Adrenal gland (tissue), 12 donors: Measurements from ENCODE around the gene ABCF1. TPM values are rescaled to one million over a fixed set of nuclear protein-coding genes. Genes with fewer than 3 reads are reported as not detected.

ENCODE experiments used
- DNase-seq, 7 donors: peaks; one replicate each; pipeline ENCODE4 v3.0.0-alpha.2; 2019 to 2020
- H3K27ac ChIP-seq, 5 donors: fragments of 200-600 bp; sonication (generic) in 4 of 5; 1 replicate in 3 of 5; 2 replicates in 2 of 5; pipeline versions ENCODE4 v1.5.1 to v1.8.0; 2016 to 2020; ENCODE audit warnings: mild to moderate bottlenecking in 1 of 5
- H3K27me3 ChIP-seq: fragments of 200-600 bp; 2 replicates; pipeline ENCODE4 v1.8.0; 2021
- H3K36me3 ChIP-seq, 2 donors: fragments of 200-600 bp; replicated peaks in 1 of 2; 1 replicate in 1 of 2; 2 replicates in 1 of 2; pipeline versions ENCODE4 v1.5.1 to v1.8.0; 2018 to 2022
- H3K4me1 ChIP-seq, 2 donors: fragments of 200-600 bp; replicated peaks in 1 of 2; 1 replicate in 1 of 2; 2 replicates in 1 of 2; pipeline versions ENCODE4 v1.5.1 to v1.8.0; 2018 to 2021
- H3K4me3 ChIP-seq, 4 donors: fragments of 200-600 bp; sonication (generic) in 3 of 4; one replicate each; pipeline ENCODE4 v1.5.1; 2016 to 2018
- H3K9me3 ChIP-seq, 3 donors: fragments of 200-600 bp; sonication (generic) in 1 of 3; replicated peaks in 1 of 3; 1 replicate in 2 of 3; 2 replicates in 1 of 3; pipeline versions ENCODE4 v1.5.1 to v1.8.0; 2016 to 2021
- POLR2A ChIP-seq, 2 donors: fragments of 450-650 bp; IDR thresholded peaks; one replicate each; pipeline ENCODE4 v1.6.1; 2017; ENCODE audit warnings: antibody characterized with exemption in 2 of 2, mild to moderate bottlenecking in 2 of 2, moderate library complexity in 1 of 2
- WGBS, 4 donors: extraction: QIAGEN DNeasy Blood & Tissue Kit in 2 of 4; methylation state at CpG; one replicate each; pipeline versions ENCODE4 v1.1.5 to v1.1.7; 2013 to 2017; 5-methylcytosine and 5-hydroxymethylcytosine counted together
- intact Hi-C, 2 donors: fragments of 100-400 bp; cut with DNase I; formaldehyde crosslinking; loops; one replicate each; pipeline versions ENCODE4 v1.14.1 to v1.15.0; 2022 to 2023
- polyA plus RNA-seq, 3 donors: library from polyadenylated mRNA; stranded (reverse); fragments of 200-250 nt in 2 of 3; fragments of 350-450 nt in 1 of 3; fragmentation: Illumina TruSeq in 1 of 3; extraction: RNeasy Lipid Tissue Mini Kit (QIAGEN cat#74804) in 1 of 3; gene quantifications; one replicate each; pipeline ENCODE4 v1.2.3, GENCODE V29; 2013 to 2014
- total RNA-seq, 9 donors: library from RNA; depleted of rRNA in 4 of 9; stranded (reverse); fragments of >200 nt in 4 of 9; fragments of 120-200 nt in 1 of 9; fragmentation: NEBNext Ultra II Directional in 1 of 9; extraction: Animal tissue kit (Norgen Biotek cat#: 25700) in 1 of 9; gene quantifications; one replicate each; pipeline versions ENCODE4 v1.1.0 to v1.2.4, GENCODE V29; 2013 to 2023
- TF ChIP-seq, protein P1 (sequence below), 6 experiments: fragments of 450-650 bp in 4 of 6; fragments of 200-600 bp in 2 of 6; sonication (generic) in 1 of 6; IDR thresholded peaks; 1 replicate in 5 of 6; 2 replicates in 1 of 6; pipeline versions ENCODE4 v1.5.1 to v1.8.0; 2016 to 2021; ENCODE audit warnings: antibody characterized with exemption in 6 of 6, mild to moderate bottlenecking in 2 of 6, moderate library complexity in 1 of 6
- donor health status: healthy with polysubstance abuse.
- donor health status: Bipolar disorder and iron deficiency.
- donor health status: DM: yes; HTN: yes; CAD: no.
- donor health status: DM: no; HTN: no; CAD: no.
- donor health status: DM: no; HTN: no; CAD: no.
- donor health status: DM: yes; HTN: yes; CAD: no.

The ABCF1 gene
- total and polyA plus RNA-seq, 12 donors = 18.7 to 75.2 (median 37.6) TPM

DNA sequence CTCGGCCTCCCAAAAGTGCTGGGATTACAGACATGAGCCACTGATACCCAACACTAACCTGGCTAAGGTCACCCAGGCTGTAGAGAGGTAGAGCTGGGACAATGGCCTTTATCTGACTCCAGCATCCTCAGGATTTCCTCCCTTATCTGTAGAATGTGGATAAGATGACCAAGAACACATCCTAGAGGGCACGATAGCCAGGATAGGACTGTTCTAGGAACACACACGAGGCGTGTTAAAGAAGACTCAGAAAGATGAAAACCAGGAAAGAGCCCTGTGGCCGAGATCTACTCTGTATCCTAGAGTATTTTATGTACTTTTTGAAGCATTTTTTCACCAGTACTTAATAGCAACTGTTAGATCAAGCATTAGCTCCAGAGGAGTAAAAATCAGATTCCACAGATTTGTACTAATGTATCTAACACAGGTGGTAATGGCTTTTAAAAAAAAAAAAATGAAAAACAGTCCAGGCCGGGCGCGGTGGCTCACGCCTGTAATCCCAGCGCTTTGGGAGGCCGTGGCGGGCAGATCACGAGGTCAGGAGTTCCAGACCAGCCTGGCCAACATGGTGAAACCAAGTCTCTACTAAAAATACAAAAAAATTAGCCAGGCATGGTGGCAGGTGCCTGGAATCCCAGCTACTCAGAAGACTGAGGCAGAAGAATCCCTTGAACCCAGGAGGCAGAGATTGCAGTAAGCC, 28.5 kb downstream of the ABCF1 start:
- peak in 1 of 7 donors; percentile 20 for DNase-seq
- Histone ChIP-seq H3K4me1 (no peaks in the 10 kb centered on the region), H3K9me3 (no peaks in the 10 kb centered on the region), H3K36me3 (peaks cover 0 to 48% of the 10 kb centered on the region in 2 donors), H3K27ac (no peak overlapping the region), H3K27me3 (no peaks in the 10 kb centered on the region), H3K4me3 (no peak overlapping the region)
- intact Hi-C loops = loop anchor here in 1 of 2 donors (5.0 kb wide), 1 partner anchor 112 kb away; the partner anchor contains the start of gene HLA-E
- 61 to 74% (median 69%) methylated on average over 13 of the region's 13 CpGs for WGBS, 4 donors
- TF ChIP-seq, protein P1, sequence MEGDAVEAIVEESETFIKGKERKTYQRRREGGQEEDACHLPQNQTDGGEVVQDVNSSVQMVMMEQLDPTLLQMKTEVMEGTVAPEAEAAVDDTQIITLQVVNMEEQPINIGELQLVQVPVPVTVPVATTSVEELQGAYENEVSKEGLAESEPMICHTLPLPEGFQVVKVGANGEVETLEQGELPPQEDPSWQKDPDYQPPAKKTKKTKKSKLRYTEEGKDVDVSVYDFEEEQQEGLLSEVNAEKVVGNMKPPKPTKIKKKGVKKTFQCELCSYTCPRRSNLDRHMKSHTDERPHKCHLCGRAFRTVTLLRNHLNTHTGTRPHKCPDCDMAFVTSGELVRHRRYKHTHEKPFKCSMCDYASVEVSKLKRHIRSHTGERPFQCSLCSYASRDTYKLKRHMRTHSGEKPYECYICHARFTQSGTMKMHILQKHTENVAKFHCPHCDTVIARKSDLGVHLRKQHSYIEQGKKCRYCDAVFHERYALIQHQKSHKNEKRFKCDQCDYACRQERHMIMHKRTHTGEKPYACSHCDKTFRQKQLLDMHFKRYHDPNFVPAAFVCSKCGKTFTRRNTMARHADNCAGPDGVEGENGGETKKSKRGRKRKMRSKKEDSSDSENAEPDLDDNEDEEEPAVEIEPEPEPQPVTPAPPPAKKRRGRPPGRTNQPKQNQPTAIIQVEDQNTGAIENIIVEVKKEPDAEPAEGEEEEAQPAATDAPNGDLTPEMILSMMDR (IDR thresholded peaks at IDR 0.05) = no peak
- no peak for TF ChIP-seq POLR2A (IDR thresholded peaks at IDR 0.05)

DNA sequence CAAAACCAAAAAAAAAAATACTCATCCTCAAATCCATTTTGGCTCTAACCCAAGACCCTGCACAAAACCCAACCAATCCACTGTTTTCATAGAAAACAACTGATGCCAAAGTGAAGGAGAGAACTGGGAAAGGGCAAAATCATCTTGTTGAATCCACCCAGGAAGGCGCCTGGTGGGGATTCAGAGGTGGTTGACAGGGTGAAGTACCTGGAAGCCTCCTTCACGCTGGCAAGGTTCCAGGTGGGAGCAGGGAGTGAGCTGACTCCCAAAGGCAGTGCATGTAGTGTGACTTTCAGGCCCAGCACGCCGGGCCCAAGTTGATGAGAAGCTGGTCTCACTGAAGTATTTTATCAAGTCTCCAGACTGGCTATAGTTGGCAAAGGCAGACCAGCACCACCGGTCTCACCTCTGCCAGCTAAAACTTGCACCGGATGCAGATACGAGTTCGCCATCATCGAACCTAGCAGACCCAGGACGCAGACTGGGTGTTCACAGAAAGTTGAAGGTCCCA, 29.3 kb downstream of the ABCF1 start:
- no peak overlapping the region for H3K4me3 ChIP-seq
- no peak overlapping the region for H3K27ac ChIP-seq
- peak in 5 of 7 donors; percentile 33 to 69 (median 51) for DNase-seq
- no peaks in the 10 kb centered on the region for H3K27me3 ChIP-seq
- H3K9me3 ChIP-seq = no peaks in the 10 kb centered on the region
- H3K36me3 ChIP-seq = peaks cover 0 to 52% of the 10 kb centered on the region in 2 donors
- intact Hi-C loops = no loop called here
- TF ChIP-seq POLR2A (IDR thresholded peaks at IDR 0.05) = no peak
- TF ChIP-seq, protein P1 (IDR thresholded peaks at IDR 0.05) = no peak
- H3K4me1 ChIP-seq = no peaks in the 10 kb centered on the region
- 70 to 80% (median 76%) methylated on average over 10 of the region's 10 CpGs for WGBS, 4 donors

DNA sequence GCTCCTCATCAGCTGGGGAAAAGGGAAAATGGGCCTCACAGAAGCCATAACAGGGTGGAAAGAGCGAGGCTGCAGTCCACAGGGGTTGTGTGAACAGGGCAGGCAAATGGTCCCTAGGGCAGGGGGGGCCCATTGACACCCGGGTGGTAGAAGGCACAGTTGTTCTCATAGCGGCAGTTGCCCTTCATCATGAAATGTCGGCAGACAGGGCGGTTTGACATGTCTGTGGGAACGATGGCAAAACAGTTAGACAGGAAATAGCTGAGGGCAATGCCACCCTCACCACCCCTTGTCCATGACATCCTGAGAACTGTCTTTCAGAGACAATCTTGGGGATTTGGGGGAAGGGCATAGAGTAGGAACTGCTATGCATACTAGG, 30.2 kb downstream of the ABCF1 start:
- H3K36me3 ChIP-seq = peaks cover 0 to 61% of the 10 kb centered on the region in 2 donors
- intact Hi-C loops = no loop called here
- H3K4me1 ChIP-seq = no peaks in the 10 kb centered on the region
- no peak overlapping the region for H3K4me3 ChIP-seq
- DNase-seq = no peak
- no peaks in the 10 kb centered on the region for H3K27me3 ChIP-seq
- no peak overlapping the region for H3K27ac ChIP-seq
- TF ChIP-seq, protein P1 (IDR thresholded peaks at IDR 0.05) = no peak
- TF ChIP-seq POLR2A (IDR thresholded peaks at IDR 0.05) = no peak
- WGBS, 4 donors = 50 to 65% (median 59%) methylated on average over 6 of the region's 6 CpGs
- H3K9me3 ChIP-seq = no peaks in the 10 kb centered on the region

DNA sequence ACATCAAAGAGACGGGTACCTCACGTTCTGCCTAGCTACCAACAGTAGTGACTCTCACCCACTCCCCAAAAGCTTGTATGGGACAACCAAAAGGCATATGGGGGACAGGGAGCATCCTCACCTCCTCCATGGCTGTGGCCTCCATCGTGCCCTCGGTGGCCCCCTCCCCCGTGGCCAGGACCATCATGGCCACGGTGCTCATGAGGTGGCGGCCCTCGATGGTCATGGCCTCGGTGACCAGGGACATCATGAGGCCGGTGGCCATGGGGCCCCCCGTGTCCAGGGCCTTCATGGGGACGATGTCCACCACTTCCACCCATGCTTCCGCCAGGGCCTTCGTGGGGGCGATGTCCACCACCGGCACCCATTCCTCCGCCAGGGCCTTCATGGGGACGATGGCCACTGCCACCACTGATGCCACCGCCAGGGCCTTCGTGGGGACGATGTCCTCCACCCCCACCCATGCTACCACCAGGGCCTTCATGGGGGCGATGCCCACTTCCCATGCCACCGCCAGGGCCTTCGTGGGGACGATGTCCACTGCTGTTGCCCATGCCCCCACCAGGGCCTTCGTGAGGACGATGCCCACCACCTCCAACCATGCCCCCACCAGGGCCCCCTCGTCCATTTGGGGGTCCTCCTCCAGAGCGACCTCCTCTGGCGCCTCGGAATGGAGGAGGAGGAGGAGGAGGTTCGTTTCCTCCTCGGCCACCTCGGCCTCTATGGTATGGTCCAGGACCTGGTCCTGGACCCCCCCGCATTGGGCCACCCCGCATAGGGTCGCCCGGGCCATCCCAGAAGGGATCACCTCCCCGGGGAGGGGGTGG, 30.8 kb downstream of the ABCF1 start:
- Histone ChIP-seq H3K4me3 (no peak overlapping the region), H3K36me3 (peaks cover 0 to 67% of the 10 kb centered on the region in 2 donors), H3K27me3 (no peaks in the 10 kb centered on the region), H3K27ac (no peak overlapping the region), H3K4me1 (no peaks in the 10 kb centered on the region), H3K9me3 (no peaks in the 10 kb centered on the region)
- intact Hi-C loops = no loop called here
- WGBS, 4 donors = 87 to 90% (median 88%) methylated on average over 16 to 39 of the region's 39 CpGs
- DNase-seq = no peak
- TF ChIP-seq, protein P1 (IDR thresholded peaks at IDR 0.05) = no peak
- no peak for TF ChIP-seq POLR2A (IDR thresholded peaks at IDR 0.05)
